Esophagus mucosa (tissue), 1 donor: ENCODE measurements around the gene OAS2. TPM values are rescaled to one million over a fixed set of nuclear protein-coding genes. Genes with fewer than 3 reads are reported as not detected.
A peak's percentile ranks its signal among the peaks of the same experiment; 100 is the strongest.
"Not testable (repeated sequence)": the region's sequence is repeated elsewhere in the genome, so short reads cannot be mapped to it uniquely, and the experiment has no call there.

ENCODE experiments used
- ATAC-seq: fragments of 200-7000 bp; cut with Tn5 transposase; one replicate; pipeline ENCODE4 v1.9.1; 2020
- total RNA-seq: library from RNA; stranded (reverse); gene quantifications from one replicate; pipeline ENCODE4 v1.2.4, GENCODE V29; 2023
- donor health status: DM: yes; HTN: yes; CAD: no.

The OAS2 gene
- total RNA-seq, 1 donor from 2014 or later: 20.6 TPM

DNA sequence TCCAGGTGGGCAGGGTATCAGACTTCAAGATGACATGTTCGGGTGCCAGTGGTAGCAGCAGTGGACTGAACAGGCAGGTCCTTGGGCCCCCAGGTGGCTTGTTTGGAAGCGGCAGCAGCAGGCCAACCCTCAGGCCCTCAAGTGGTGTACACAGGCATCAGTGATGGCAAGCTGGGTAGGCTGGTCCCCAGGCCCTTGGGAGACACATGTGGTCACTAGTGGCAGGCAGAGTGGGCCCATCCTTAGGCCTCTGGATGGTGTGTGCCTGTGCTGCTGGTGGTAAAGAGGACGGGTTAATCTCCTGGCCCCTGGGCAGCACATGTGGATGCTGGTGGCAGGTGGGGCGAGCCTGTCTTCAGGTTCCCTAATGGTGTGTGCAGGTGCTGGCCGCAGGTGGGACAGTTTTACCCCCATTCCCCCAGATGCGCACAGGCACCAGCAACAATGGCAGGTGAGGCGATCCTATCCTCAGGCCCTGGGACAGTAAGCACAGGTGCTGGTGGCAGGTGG lies 8.0 kb downstream of the OAS2 start:
- peak; percentile 27 for ATAC-seq

GRCh38 chr12:112987561-112987960 lies 9.2 kb downstream of the OAS2 start:
- ATAC-seq: no peak

DNA sequence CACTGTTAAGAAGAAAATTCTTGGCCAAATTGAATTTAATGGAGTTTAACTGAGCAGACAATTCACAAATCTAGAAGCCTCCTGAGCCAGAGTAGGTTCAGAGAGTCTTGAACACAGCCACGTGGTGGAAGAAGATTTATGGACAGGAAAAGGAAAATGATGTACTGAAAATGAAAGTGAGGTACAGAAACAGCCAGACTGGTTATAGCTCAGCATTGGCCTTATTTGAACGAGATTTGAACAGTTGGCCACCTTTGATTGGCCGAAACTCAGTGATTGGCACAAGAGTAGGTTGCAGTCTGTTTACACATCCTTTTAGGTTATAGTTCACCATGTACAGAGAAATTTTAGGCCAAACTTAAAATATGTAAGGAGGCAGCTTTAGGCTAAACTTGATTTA lies 9.9 kb downstream of the OAS2 start:
- ATAC-seq: no peak

DNA sequence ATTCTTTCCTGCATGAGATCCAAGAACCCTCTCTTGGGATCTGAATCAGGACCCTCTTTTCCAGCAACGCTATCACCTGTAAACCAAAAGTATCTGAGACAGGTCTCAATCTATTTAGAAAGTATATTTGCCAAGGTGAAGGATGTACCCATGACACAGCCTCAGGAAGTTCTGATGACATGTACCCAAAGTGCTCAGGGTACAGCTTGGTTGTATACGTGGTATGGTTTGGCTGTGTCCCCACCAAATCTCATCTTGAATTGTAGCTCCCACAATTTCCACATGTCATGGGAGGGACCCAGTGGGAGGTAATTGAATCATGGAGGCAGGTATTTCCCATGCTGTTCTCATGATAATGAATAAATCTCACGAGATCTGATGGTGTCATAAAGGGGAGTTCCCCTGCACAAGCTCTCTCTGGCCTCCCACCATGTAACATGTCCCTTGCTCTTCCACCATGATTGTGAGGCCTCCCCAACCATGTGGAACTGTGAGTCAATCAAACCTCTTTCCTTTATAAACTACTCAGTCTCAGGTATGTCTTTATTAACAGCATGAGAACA lies 10.6 kb downstream of the OAS2 start:
- ATAC-seq: not testable (repeated sequence)

DNA sequence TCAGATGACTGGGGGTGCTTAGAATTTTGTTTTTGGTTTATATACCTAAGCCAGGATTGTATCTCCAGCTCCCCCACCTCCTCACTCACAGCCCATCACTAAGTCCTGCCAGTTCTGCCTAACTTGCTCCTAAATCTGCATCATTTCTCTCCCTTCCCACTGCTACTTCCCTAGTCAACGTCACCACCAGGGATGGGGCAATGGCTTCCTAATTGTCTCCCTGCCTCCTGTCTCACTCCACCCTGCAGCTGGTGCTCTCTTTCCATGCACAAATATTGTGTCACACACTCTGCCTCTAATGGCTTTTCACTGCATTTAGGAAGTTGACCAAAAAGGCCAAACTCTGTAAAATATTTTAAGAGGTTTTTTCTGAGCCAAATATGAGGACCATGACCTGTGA lies 11.5 kb downstream of the OAS2 start:
- ATAC-seq: no peak

DNA sequence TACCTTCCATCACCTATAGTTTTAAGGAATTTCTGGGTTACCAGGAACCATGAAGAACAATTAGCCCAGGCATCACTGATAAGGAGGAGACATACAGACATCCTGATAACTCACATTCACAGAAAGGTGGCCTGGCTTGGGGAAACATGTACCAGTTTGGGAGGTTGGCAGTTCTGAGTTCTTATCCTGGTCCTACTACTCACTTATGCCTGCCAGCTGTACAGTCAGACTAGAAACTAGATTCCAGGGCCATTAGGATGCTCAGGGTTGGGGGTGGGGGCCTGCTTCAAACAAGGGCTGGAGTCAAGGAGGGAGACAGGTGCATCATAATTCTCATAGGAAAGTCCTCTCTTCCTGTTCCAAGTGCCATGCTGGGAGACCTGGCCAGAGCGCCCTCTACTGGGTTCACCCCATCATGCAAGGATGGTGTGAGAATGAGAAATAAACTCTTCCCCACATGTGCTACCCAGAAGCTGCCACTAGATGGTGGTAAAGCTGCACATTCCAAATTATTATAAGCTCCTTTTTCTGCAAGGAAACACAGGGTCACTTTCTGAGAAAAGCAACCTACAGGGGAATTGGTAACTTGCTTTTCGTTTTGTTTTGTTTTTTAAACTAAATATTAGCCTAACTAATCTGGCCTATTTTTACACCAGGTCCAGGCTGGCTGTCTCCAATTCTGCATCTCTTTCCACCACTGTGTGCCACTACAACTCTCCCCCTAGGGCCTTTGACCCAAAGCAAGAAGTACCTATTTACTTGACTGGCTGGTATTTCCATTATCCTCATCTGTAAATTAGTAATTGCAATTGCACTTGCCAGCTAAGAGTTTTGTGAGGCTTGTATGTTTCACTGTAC lies 14.5 kb downstream of the OAS2 start:
- ATAC-seq: peak; percentile 91

DNA sequence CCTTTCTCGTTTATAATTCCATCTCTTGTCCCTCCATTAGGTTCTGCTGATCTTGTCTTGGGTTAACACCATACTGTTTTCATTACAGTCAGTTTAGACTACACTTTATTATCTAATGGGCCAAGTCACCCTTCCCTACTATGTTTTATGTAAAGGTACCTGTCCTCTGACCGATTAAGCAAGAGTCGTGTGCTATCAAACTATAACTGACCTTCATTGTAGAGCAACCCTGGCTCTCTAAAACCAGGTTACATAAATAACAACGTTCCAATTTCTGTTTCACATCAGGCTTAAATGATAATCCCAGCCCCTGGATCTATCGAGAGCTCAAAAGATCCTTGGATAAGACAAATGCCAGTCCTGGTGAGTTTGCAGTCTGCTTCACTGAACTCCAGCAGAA lies 16.7 kb downstream of the OAS2 start:
- ATAC-seq: no peak

GRCh38 chr12:112996501-112996900 lies 18.2 kb downstream of the OAS2 start:
- ATAC-seq: no peak

DNA sequence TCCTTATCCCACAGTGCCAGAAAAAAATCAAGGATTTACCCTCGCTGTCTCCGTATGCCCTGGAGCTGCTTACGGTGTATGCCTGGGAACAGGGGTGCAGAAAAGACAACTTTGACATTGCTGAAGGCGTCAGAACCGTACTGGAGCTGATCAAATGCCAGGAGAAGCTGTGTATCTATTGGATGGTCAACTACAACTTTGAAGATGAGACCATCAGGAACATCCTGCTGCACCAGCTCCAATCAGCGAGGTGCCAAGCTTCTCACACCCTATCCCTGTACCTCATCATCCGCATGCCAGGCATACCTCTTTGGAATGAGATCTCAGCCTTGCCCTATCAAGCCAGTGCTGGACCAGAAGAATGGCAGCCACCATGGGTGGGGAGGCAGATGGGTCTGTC lies 19.2 kb downstream of the OAS2 start:
- ATAC-seq: no peak

GRCh38 chr12:112998987-112999767 lies 20.9 kb downstream of the OAS2 start:
- peak; percentile 20 for ATAC-seq

- ATAC-seq: peak; percentile 10
Measured at GRCh38 chr12:113000433-113000832, 22.1 kb downstream of the OAS2 start.

- no peak for ATAC-seq
Measured at GRCh38 chr12:113002155-113002554, 23.8 kb downstream of the OAS2 start.

GRCh38 chr12:113002676-113003075 lies 24.4 kb downstream of the OAS2 start:
- ATAC-seq: no peak

DNA sequence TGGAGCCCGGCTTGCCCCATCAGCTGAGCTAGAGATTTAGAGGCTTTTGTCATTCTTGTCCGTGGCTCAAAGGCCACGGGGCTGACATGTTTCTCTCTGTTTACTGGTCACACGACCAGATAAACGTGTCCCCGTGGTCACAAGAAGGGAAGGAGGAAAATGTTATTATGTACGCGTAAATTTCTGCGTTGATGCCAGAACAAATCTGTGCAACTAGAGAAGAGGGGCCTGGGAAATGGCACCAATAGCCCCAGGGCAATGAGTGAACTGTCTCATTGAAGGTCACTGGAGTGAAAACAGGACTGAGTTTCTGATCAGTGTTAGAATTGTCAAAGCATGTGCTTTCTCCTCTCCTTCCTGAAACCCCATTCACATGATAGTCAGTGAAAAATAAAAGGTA lies 25.3 kb downstream of the OAS2 start:
- no peak for ATAC-seq

DNA sequence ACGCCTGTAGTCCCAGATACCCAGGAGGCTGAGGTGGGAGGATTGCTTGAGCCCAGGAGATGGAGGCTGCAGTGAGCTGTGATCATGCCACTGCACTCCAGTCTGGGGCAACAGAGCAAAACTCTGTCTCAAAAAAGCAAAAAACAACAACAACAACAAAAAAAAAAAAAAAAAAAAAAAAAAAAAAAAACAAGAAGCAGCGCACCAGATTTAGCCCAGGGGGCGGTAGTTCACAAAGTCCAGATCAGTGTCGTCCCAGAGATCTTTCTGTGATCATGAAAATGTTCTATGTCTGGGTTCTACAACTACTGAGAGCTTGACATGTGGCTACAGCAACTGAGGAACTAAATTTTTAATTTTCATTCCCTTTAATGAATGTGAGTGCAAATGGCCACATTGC lies 27.4 kb downstream of the OAS2 start:
- no peak for ATAC-seq

GRCh38 chr12:113006206-113006605 lies 27.9 kb downstream of the OAS2 start:
- ATAC-seq: no peak

DNA sequence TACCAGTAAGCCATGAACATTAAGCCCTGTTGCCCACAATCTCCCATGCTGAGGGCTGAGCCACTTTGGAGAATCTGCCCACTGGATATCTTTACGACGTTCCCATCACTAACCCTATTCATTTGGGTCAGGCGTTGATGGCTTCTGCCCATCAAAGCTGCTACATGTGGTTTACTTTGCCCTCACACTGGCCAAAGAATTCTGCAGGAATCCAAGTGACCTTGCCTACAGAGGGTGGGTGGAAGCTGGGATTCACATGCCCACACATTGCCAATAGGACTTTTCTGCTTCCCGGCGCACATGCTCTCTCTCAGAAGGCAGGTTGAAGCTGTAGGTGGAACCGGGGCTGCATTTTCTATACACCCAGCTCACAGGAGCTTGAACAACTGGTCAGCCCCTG lies 28.3 kb downstream of the OAS2 start:
- no peak for ATAC-seq

DNA sequence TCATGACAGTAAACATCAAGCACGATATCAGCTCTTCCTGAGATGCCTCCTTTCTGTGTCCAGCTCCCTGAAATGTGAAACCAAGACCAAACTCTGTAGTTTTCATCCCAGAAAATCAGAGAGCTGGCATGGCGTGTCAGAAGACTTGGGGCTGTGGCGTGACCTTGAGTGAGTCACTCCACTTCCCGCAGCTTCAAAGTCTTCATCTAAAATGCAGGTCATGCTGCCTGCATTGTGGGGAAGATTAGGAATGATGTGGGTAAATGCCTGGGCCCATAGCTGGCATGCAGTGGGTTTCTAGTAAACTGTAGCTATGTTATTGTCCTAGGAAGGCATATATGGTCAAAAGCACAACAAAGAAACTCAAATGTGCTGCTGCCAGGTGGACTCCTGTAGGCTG lies 28.8 kb downstream of the OAS2 start:
- ATAC-seq: no peak

DNA sequence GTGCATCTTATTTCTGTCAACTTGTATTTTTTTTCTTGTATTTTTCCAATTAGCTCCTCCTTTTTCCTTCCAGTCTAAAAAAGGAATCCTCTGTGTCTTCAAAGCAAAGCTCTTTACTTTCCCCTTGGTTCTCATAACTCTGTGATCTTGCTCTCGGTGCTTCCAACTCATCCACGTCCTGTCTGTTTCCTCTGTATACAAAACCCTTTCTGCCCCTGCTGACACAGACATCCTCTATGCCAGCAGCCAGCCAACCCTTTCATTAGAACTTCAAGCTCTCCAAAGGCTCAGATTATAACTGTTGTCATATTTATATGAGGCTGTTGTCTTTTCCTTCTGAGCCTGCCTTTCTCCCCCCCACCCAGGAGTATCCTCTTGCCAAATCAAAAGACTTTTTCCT lies 32.4 kb downstream of the OAS2 start:
- ATAC-seq: no peak

- ATAC-seq: no peak
Measured at GRCh38 chr12:113014565-113014964, 36.2 kb downstream of the OAS2 start.

GRCh38 chr12:113016796-113017195 lies 38.5 kb downstream of the OAS2 start:
- ATAC-seq: no peak

DNA sequence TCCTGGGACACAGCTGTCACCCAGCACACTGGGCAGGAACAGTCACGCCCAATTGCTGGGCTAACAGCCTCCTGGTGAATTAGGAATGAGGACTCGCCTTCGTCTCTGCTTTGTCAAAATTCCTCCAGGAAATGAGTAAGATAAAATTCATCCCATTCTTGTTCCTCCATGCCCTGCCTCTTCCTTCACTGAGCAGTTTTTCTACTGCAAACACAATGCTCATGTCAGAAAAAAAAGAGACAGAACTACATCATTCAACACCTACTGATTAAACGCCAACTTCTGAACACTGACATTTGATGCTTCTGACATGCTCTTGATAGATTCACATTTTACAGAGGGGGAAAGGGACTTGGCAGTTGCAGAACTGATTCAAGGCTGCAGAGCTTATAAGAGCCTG lies 40.7 kb downstream of the OAS2 start:
- ATAC-seq: peak; percentile 43

DNA sequence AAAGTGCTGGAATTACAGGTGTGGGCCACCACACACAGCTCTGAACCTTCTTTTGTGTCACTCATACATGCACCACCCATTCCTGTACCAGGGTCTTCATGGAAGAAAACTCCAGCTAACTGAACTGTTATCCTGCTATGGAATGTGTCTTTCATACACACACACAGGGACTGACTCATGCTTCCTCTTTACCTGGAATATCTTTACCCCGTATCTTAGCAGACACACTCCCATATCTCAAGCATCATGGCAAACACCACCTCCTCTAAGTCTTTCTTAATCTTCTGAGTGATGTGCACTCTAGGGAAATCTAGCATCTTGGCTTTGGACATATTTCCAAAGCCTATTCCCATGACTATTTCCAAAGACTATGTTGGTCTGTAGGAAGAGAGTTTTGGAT lies 43.2 kb downstream of the OAS2 start:
- no peak for ATAC-seq
